Measurements from ENCODE around the gene SYK.
"Not testable (repeated sequence)": the region's sequence is repeated elsewhere in the genome, so short reads cannot be mapped to it uniquely, and the experiment has no call there.

SYK gene

DNA sequence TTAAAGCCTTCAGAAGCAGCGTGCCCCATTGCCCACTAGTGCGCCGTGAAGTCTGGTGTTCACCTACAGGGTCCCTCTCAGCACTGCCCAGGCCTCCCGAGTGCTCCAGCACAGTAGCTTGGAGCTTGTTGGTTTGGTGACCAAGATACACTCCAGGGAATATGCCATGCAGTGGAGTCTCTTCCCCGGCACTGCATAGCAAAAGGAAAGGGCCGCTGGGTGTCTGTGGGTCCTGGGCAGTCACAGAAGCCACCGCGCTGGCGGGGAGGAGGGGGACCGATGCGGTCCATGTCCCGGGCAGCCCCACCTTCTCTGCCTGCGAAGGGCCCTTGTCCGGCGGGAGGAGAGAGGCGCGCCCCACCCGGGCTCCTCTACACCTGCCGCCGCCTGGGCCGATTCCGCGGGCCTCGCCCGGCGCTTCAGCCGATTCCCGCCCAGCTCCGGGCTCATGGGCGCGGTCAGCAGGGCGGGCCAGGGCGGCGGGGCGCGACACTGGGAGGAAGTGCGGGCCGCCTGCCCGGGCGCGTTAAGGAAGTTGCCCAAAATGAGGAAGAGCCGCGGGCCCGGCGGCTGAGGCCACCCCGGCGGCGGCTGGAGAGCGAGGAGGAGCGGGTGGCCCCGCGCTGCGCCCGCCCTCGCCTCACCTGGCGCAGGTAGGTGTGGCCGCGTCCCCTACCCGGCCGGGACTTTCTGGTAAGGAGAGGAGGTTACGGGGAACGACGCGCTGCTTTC lies at the start of gene SYK:
Gene SYK, plus strand, starts transcription at position 579 of the 732 bp plus-strand sequence. CDS start 42,080 bp downstream, outside the sequence.
- TF ChIP-seq, protein P1, sequence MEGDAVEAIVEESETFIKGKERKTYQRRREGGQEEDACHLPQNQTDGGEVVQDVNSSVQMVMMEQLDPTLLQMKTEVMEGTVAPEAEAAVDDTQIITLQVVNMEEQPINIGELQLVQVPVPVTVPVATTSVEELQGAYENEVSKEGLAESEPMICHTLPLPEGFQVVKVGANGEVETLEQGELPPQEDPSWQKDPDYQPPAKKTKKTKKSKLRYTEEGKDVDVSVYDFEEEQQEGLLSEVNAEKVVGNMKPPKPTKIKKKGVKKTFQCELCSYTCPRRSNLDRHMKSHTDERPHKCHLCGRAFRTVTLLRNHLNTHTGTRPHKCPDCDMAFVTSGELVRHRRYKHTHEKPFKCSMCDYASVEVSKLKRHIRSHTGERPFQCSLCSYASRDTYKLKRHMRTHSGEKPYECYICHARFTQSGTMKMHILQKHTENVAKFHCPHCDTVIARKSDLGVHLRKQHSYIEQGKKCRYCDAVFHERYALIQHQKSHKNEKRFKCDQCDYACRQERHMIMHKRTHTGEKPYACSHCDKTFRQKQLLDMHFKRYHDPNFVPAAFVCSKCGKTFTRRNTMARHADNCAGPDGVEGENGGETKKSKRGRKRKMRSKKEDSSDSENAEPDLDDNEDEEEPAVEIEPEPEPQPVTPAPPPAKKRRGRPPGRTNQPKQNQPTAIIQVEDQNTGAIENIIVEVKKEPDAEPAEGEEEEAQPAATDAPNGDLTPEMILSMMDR (IDR thresholded peaks at IDR 0.05; ENCODE audit: low read depth, low read length): no peak
- H3K4me3 ChIP-seq (ENCODE audit: low read depth, low read length): no peak within 1 kb of the TSS
- in situ Hi-C loops (cut with HindIII; ENCODE audit: low sequenced_read_pairs): no loop called here
- DNase-seq (ENCODE audit: low read depth, low spot score): no peak

DNA sequence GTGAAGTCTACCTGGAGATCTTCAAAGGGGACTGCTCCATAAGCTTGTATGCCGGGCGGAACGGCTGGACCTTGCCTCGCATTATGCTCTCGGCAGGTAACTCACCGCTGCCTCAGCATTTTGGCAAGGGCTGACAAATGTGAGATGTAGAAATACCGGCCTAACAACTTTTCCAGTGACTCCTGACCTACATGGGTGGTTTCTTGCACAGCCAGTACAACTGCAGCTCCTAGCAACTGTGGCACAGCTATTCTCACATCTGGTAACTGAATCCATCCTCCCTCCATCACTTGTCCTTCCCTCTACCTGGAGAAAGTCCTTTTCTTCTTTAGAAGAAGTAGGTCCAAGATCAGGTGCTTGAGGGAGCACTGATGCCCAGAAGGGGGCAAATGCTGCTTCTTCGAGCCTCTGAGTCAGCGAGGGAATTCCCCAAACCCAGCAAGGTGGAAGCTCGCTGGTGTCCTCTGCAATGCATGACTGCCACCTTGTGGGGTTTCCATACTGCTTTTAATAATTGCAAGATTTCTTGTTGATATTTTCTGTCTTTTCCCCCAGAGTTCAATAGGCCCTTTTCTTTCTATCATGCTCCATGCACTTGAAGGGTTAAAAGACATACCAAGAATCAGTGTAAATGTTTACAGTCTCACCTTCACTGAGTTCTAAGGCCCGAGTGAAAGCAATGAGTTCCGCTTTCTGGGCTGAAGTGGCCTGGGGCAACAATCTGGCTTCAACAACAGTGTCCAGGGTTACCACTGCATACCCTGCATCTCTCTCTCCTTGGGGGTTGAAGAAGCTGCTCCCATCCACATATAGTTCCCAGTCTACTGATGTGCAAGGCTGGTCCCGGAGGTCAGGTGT lies 45.9 kb upstream of the SYK start:
- TF ChIP-seq, protein P1 (IDR thresholded peaks at IDR 0.05; ENCODE audit: low read depth, low read length): peak; percentile 32
- H3K4me3 ChIP-seq (ENCODE audit: low read depth, low read length); in situ Hi-C loops (cut with HindIII; ENCODE audit: low sequenced_read_pairs): not testable (repeated sequence)
- peak; percentile 30 for DNase-seq (ENCODE audit: low read depth, low spot score)

DNA sequence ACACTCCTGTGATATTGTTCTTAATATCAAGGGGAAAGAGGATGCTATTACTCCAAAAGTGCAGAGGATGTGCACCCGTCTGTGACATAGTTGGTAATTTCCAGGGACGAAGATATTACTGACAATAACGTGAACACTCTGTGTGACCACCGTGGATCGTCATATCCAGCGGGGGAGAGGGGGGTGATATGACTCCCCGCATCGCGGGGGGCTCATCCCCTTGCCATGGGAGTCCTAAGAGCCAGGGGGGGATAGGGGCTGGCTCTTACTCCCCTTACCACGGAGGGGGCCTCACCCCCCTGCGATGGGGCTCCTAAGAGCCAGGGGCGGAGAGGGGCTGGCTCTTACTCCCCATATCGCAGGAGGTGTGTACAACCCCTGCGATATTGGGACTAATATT lies 41.0 kb upstream of the SYK start:
- in situ Hi-C loops (cut with HindIII; ENCODE audit: low sequenced_read_pairs); DNase-seq (ENCODE audit: low read depth, low spot score); H3K4me3 ChIP-seq (ENCODE audit: low read depth, low read length): not testable (repeated sequence)

DNA sequence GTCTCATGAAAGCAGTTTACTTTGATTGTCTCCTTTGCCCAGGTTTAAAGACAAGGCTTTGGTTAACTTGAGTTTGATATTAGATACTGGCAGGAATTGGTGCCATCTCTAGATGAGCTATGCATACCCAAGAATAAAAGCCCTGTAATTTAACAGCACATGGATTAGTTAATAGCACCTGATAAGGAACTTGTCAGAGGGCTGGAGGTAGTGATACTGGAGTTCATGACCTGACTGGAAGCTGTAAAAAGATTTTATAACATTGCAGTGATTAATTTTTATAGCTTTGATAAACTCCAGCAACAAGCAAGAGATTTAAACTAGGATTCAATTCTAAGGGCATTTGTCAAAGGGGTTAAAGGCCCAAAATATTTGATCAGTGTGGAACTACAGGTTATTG lies 34.9 kb upstream of the SYK start:
- TF ChIP-seq, protein P1 (IDR thresholded peaks at IDR 0.05; ENCODE audit: low read depth, low read length): no peak
- no peak overlapping the region for H3K4me3 ChIP-seq (ENCODE audit: low read depth, low read length)
- in situ Hi-C loops (cut with HindIII; ENCODE audit: low sequenced_read_pairs): no loop called here
- no peak for DNase-seq (ENCODE audit: low read depth, low spot score)

DNA sequence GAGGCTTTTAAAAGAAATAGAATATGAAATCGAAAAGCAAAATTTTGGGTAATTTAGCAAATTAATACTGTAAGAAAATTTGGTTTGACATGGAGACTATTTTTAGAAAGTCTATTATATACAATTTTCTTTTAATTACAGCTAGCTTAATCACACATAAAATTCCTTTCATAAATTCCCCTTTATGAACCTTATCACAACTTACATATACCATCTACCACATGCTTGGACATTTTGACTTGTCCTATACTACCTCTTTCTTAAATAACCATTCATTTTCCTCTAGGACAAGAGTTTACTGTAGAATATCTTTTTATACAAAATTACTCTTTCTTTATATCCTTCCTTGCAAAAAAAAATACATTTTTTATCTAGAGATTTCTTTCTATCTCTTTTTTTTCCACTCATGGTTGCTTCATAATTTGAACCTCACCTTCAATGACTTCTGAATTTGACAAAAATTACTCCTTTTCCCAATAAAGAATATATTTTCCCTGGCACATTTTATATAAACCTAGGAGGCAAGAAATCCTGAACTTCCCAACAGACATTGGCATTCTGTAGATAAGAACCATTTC lies 34.0 kb upstream of the SYK start:
- in situ Hi-C loops (cut with HindIII; ENCODE audit: low sequenced_read_pairs): no loop called here
- TF ChIP-seq, protein P1 (IDR thresholded peaks at IDR 0.05; ENCODE audit: low read depth, low read length): no peak
- H3K4me3 ChIP-seq (ENCODE audit: low read depth, low read length): no peak overlapping the region
- DNase-seq (ENCODE audit: low read depth, low spot score): peak; percentile 5

DNA sequence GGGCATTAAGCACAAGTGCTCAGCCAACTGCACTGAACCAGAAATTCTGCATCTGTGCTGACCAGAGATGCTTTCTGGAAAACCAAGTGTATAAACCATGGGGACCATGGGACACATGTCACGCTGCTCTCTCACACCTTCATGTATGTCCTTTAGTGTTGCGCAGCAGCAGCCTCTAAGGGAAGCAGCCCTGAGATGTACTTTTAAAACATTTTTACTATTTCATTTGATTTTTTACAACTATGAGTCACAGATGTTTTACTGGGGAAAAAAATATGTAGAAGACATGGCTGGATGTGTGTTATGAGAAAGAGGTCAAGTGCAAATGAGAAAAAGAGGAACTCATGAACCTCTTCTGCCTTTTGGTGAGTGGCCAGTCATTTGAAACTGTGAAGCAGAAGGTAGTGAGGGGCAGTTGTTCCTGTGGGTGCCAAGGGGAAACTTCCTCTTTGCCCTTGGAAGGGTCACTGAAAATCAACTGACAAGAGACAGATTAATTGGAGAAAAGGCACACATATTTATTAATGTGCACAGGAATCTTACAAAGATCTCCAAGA lies 31.4 kb upstream of the SYK start:
- DNase-seq (ENCODE audit: low read depth, low spot score): no peak
- in situ Hi-C loops (cut with HindIII; ENCODE audit: low sequenced_read_pairs): no loop called here
- H3K4me3 ChIP-seq (ENCODE audit: low read depth, low read length): no peak overlapping the region
- TF ChIP-seq, protein P1 (IDR thresholded peaks at IDR 0.05; ENCODE audit: low read depth, low read length): no peak
